Heart right ventricle (tissue), 16 donors: ENCODE data around the gene YKT6. TPM values are rescaled to one million over a fixed set of nuclear protein-coding genes. Genes with fewer than 3 reads are reported as not detected.

Experiments used
- ATAC-seq, 8 donors: fragments of 200-7000 bp; cut with Tn5 transposase; one replicate each; pipeline ENCODE4 v1.9.1; 2020; ENCODE audit warnings: mild to moderate bottlenecking in 8 of 8, moderate library complexity in 8 of 8, moderate number of reproducible peaks in 1 of 8
- DNase-seq, 2 donors: peaks; one replicate each; pipeline ENCODE4 v3.0.0-alpha.2; 2020
- H3K27ac ChIP-seq, 10 donors: fragments of 200-600 bp; sonication (generic) in 2 of 10; one replicate each; pipeline versions ENCODE4 v1.5.0 to v1.8.0; 2020 to 2022; ENCODE audit warnings: mild to moderate bottlenecking in 3 of 10
- H3K27me3 ChIP-seq, 7 donors: fragments of 200-600 bp; one replicate each; pipeline ENCODE4 v1.8.0; 2021 to 2022; ENCODE audit warnings: mild to moderate bottlenecking in 2 of 7
- H3K36me3 ChIP-seq, 9 donors: fragments of 200-600 bp; sonication (generic) in 1 of 9; one replicate each; pipeline versions ENCODE4 v1.5.0 to v1.8.0; 2020 to 2022; ENCODE audit warnings: mild to moderate bottlenecking in 2 of 9
- H3K4me1 ChIP-seq, 9 donors: fragments of 200-600 bp; sonication (generic) in 1 of 9; one replicate each; pipeline versions ENCODE4 v1.5.0 to v1.8.0; 2020 to 2022; ENCODE audit warnings: mild to moderate bottlenecking in 4 of 9
- H3K4me3 ChIP-seq, 10 donors: fragments of 200-600 bp; sonication (generic) in 2 of 10; one replicate each; pipeline versions ENCODE4 v1.5.0 to v1.8.0; 2020 to 2022; ENCODE audit warnings: mild to moderate bottlenecking in 7 of 10, moderate library complexity in 2 of 10
- H3K9me3 ChIP-seq, 11 donors: fragments of 200-600 bp in 10 of 11; sonication (generic) in 2 of 11; one replicate each; pipeline versions ENCODE4 v1.5.0 to v1.8.0; 2013 to 2022; ENCODE audit warnings: mild to moderate bottlenecking in 2 of 11, control low read depth in 1 of 11, moderate library complexity in 1 of 11
- CTCF ChIP-seq, 9 donors: fragments of 200-600 bp; sonication (generic) in 2 of 9; IDR thresholded peaks; one replicate each; pipeline versions ENCODE4 v1.5.0 to v1.8.0; 2021 to 2022; ENCODE audit warnings: antibody characterized with exemption in 9 of 9, mild to moderate bottlenecking in 5 of 9, moderate library complexity in 1 of 9
- WGBS, 2 donors: extraction: QIAGEN DNeasy Blood & Tissue Kit; methylation state at CpG; one replicate each; pipeline ENCODE4 v1.1.7; 2013; ENCODE audit warnings: inconsistent platforms in 1 of 2; 5-methylcytosine and 5-hydroxymethylcytosine counted together
- intact Hi-C, 10 donors: fragments of 100-400 bp; cut with DNase I; formaldehyde crosslinking; loops; one replicate each; pipeline versions ENCODE4 v1.11.1 to v1.14.2; 2022
- polyA plus RNA-seq, 2 donors: library from polyadenylated mRNA; stranded (reverse); fragments of 200-250 nt; gene quantifications; one replicate each; pipeline ENCODE4 v1.2.3, GENCODE V29; 2013
- total RNA-seq, 10 donors: library from RNA; stranded (reverse); fragmentation: NEBNext Ultra II Directional in 3 of 10; extraction: Animal tissue kit (Norgen Biotek cat#: 25700) in 3 of 10; gene quantifications; one replicate each; pipeline versions ENCODE4 v1.2.1 to v1.2.4, GENCODE V29; 2021 to 2023
- donor health status: Arrhythmogenic right ventricular cardiomyopathy.
- donor health status: ischemic (EF 13 %, LVEDD 7.1; RV severe dilation, severe dysfunction).
- donor health status: healthy with polysubstance abuse.
- donor health status: DM: no; HTN: yes; CAD: no.
- donor health status: DM: no; HTN: no; CAD: no.
- donor health status: ischemic (EF 25% LVEDD 6.9; RV normal size, moderate dysfunction).
- donor health status: ischemic (EF 25% LVEDD 5.7; RV mildly dilated, moderate dysfunction).
- donor health status: healthy.
- donor health status: DM: yes; HTN: yes; CAD: no.
- donor health status: Ischemic cardiomyopathy.
- donor health status: ischemic (EF 35%, LVEDD 5.7; RV mildly dilated, moderate dysfunction).
- donor health status: nonischemic (EF 11% LVEDD 7.7; RV severe dilation, severe dysfunction).
- donor health status: DM: yes; HTN: yes; CAD: no.
- donor health status: PGD.
- donor health status: ischemic (EF 29% LVEDD 5.4; RV normal size, mild dysfunction).
- donor health status: nonischemic (EF 23%, LVEDD 6.1; RV moderate dilation, normal function).

The YKT6 gene
- total and polyA plus RNA-seq, 12 donors, result 27.7 to 79.6 (median 47.7) TPM

- no peak for ATAC-seq
Measured at GRCh38 chr7:44227911-44228310, 27.1 kb downstream of the YKT6 start.

GRCh38 chr7:44228571-44229350 lies 28.0 kb downstream of the YKT6 start:
- ATAC-seq, result no peak
- peak in 1 of 2 donors; percentile 9 for DNase-seq
- H3K4me1 ChIP-seq, result no peaks in the 10 kb centered on the region
- intact Hi-C loops, result no loop called here
- TF ChIP-seq CTCF (IDR thresholded peaks at IDR 0.05), result no peak
- no peaks in the 10 kb centered on the region for H3K9me3 ChIP-seq
- H3K36me3 ChIP-seq, result peaks cover 0 to 13% (median 0%) of the 10 kb centered on the region in 9 donors
- H3K27me3 ChIP-seq, result peaks cover 0 to 16% (median 11%) of the 10 kb centered on the region in 7 donors
- 83% methylated on average over 29 of the region's 29 CpGs for WGBS, 2 donors
- H3K4me3 ChIP-seq, result no peak overlapping the region
- H3K27ac ChIP-seq, result no peak overlapping the region

More at GRCh38 chr7:44227911-44228310, 27.1 kb downstream of the YKT6 start:
- H3K36me3 ChIP-seq, result peaks cover 0 to 13% (median 0%) of the 10 kb centered on the region in 9 donors
- TF ChIP-seq CTCF (IDR thresholded peaks at IDR 0.05), result no peak
- no peak overlapping the region for H3K27ac ChIP-seq
- no peaks in the 10 kb centered on the region for H3K9me3 ChIP-seq
- DNase-seq, result peak in 1 of 2 donors; percentile 1
- H3K27me3 ChIP-seq, result peaks cover 0 to 16% (median 11%) of the 10 kb centered on the region in 7 donors
- no peak overlapping the region for H3K4me3 ChIP-seq
- no peaks in the 10 kb centered on the region for H3K4me1 ChIP-seq
- 73 to 84% methylated on average over 14 of the region's 14 CpGs for WGBS, 2 donors
- intact Hi-C loops, result no loop called here

- DNase-seq (no peak), ATAC-seq (peak in 1 of 8 donors; percentile 2)
- H3K36me3 ChIP-seq, result peaks cover 0 to 8% (median 0%) of the 10 kb centered on the region in 9 donors
- H3K9me3 ChIP-seq, result no peaks in the 10 kb centered on the region
- WGBS, 2 donors, result 78 to 79% methylated on average over 11 of the region's 11 CpGs
- H3K4me1 ChIP-seq, result no peaks in the 10 kb centered on the region
- TF ChIP-seq CTCF (IDR thresholded peaks at IDR 0.05), result no peak
- peaks cover 0 to 16% (median 11%) of the 10 kb centered on the region in 7 donors for H3K27me3 ChIP-seq
- no peak overlapping the region for H3K4me3 ChIP-seq
- intact Hi-C loops, result loop anchor here in 2 of 10 donors (10.0 kb wide), 1 partner anchor 335 kb away; no protein-coding TSS in a partner anchor
- H3K27ac ChIP-seq, result no peak overlapping the region
Measured at GRCh38 chr7:44229546-44230105, 28.8 kb downstream of the YKT6 start.

GRCh38 chr7:44230286-44230685 lies 29.5 kb downstream of the YKT6 start:
- no peak overlapping the region for H3K27ac ChIP-seq
- intact Hi-C loops, result loop anchor here in 2 of 10 donors (10.0 kb wide), 1 partner anchor 335 kb away; no protein-coding TSS in a partner anchor
- H3K36me3 ChIP-seq, result peaks cover 0 to 8% (median 0%) of the 10 kb centered on the region in 9 donors
- DNase-seq (no peak), ATAC-seq (no peak)
- H3K27me3 ChIP-seq, result peaks cover 0 to 12% (median 10%) of the 10 kb centered on the region in 7 donors
- H3K4me1 ChIP-seq, result no peaks in the 10 kb centered on the region
- 84 to 90% methylated on average over 7 of the region's 7 CpGs for WGBS, 2 donors
- no peaks in the 10 kb centered on the region for H3K9me3 ChIP-seq
- no peak overlapping the region for H3K4me3 ChIP-seq
- TF ChIP-seq CTCF (IDR thresholded peaks at IDR 0.05), result no peak
